Measurements from ENCODE around the gene CACNA1B. TPM values are rescaled to one million over a fixed set of nuclear protein-coding genes. Genes with fewer than 3 reads are reported as not detected.

CACNA1B gene
- total RNA-seq, 4 donors from 2014 or later, result 0.08 TPM; not detected in 2

GRCh38 chr9:137949260-137949659 is 71.7 kb downstream of the CACNA1B start:
- TF ChIP-seq POLR2AphosphoS5 (IDR thresholded peaks at IDR 0.05) (no peak), CTCF (IDR thresholded peaks at IDR 0.05) (no peak), POLR2A (IDR thresholded peaks at IDR 0.05) (no peak), EP300 (IDR thresholded peaks at IDR 0.05) (no peak)
- 92% methylated on average over 7 of the region's 8 CpGs for WGBS
- H3K4me3 ChIP-seq, result no peak overlapping the region
- H3K9me3 ChIP-seq, result peaks cover 13% of the 10 kb centered on the region
- no peak for DNase-seq (ENCODE audit: low spot score in 2 of 2)
- no peak overlapping the region for H3K27ac ChIP-seq
- no peaks in the 10 kb centered on the region for H3K27me3 ChIP-seq
- no peaks in the 10 kb centered on the region for H3K4me1 ChIP-seq
- H3K36me3 ChIP-seq, result no peaks in the 10 kb centered on the region

GRCh38 chr9:137951107-137951506 is 73.5 kb downstream of the CACNA1B start:
- H3K27ac ChIP-seq, result no peak overlapping the region
- WGBS, result 55% methylated on average over 4 of the region's 8 CpGs
- H3K36me3 ChIP-seq, result no peaks in the 10 kb centered on the region
- no peak overlapping the region for H3K4me3 ChIP-seq
- no peaks in the 10 kb centered on the region for H3K4me1 ChIP-seq
- no peak for TF ChIP-seq POLR2A (IDR thresholded peaks at IDR 0.05)
- no peak for TF ChIP-seq CTCF (IDR thresholded peaks at IDR 0.05)
- TF ChIP-seq POLR2AphosphoS5 (IDR thresholded peaks at IDR 0.05), result no peak
- TF ChIP-seq EP300 (IDR thresholded peaks at IDR 0.05), result no peak
- H3K9me3 ChIP-seq, result no peaks in the 10 kb centered on the region
- no peaks in the 10 kb centered on the region for H3K27me3 ChIP-seq
- no peak for DNase-seq (ENCODE audit: low spot score in 2 of 2)

GRCh38 chr9:137951597-137952490 is 74.3 kb downstream of the CACNA1B start:
- 84% methylated on average over 6 of the region's 12 CpGs for WGBS
- no peaks in the 10 kb centered on the region for H3K9me3 ChIP-seq
- H3K4me1 ChIP-seq, result no peaks in the 10 kb centered on the region
- no peak for DNase-seq (ENCODE audit: low spot score in 2 of 2)
- TF ChIP-seq EP300 (IDR thresholded peaks at IDR 0.05) (no peak), CTCF (IDR thresholded peaks at IDR 0.05) (no peak), POLR2A (IDR thresholded peaks at IDR 0.05) (no peak), POLR2AphosphoS5 (IDR thresholded peaks at IDR 0.05) (no peak)
- no peak overlapping the region for H3K27ac ChIP-seq
- no peaks in the 10 kb centered on the region for H3K36me3 ChIP-seq
- no peak overlapping the region for H3K4me3 ChIP-seq
- no peaks in the 10 kb centered on the region for H3K27me3 ChIP-seq

- no peak for DNase-seq (ENCODE audit: low spot score in 2 of 2)
- Histone ChIP-seq H3K36me3 (no peaks in the 10 kb centered on the region), H3K27me3 (no peaks in the 10 kb centered on the region), H3K4me3 (no peak overlapping the region), H3K9me3 (no peaks in the 10 kb centered on the region), H3K27ac (no peak overlapping the region), H3K4me1 (no peaks in the 10 kb centered on the region)
- TF ChIP-seq EP300 (IDR thresholded peaks at IDR 0.05) (no peak), POLR2AphosphoS5 (IDR thresholded peaks at IDR 0.05) (no peak), POLR2A (IDR thresholded peaks at IDR 0.05) (no peak), CTCF (IDR thresholded peaks at IDR 0.05) (no peak)
- 77% methylated on average over 8 of the region's 12 CpGs for WGBS
Observed at GRCh38 chr9:137952976-137953666, 75.5 kb downstream of the CACNA1B start.

Measured in suprapubic skin (tissue), 4 donors.